SK-N-MC (cell line): ENCODE results near the gene NHERF1.

Experiments
- EZH2 ChIP-seq: fragments of 200-600 bp; sonication (generic); IDR thresholded peaks from one replicate; pipeline ENCODE4 v1.6.1; 2017; ENCODE audit warnings: antibody characterized with exemption
- FOXP2 ChIP-seq: optimal IDR thresholded peaks from 2 replicates; pipeline ENCODE3; 2011; ENCODE audit warnings: mild to moderate bottlenecking, moderate library complexity; ENCODE audit not compliant: insufficient read depth; ENCODE audit errors: extremely low read length, control extremely low read depth
- POLR2AphosphoS5 ChIP-seq: IDR thresholded peaks from 2 replicates; pipeline ENCODE4 v1.6.1; 2012; ENCODE audit warnings: mild to moderate bottlenecking, low read depth, low read length, borderline replicate concordance

GRCh38 chr17:74766413-74766812 is 18.0 kb downstream of the NHERF1 start:
- TF ChIP-seq EZH2, result no peak
- no peak for TF ChIP-seq POLR2AphosphoS5
- TF ChIP-seq FOXP2, result no peak
